ENCODE data around the gene GLUD2. TPM values are rescaled to one million over a fixed set of nuclear protein-coding genes. Genes with fewer than 3 reads are reported as not detected.
"Not testable (repeated sequence)": the region's sequence is repeated elsewhere in the genome, so short reads cannot be mapped to it uniquely, and the experiment has no call there.

GLUD2 gene
- 3.1 TPM for polyA plus RNA-seq (2012; ENCODE audit: insufficient read depth, insufficient read length, low read depth)

GRCh38 chrX:121047441-121048419 lies at the start of gene GLUD2:
Gene GLUD2, plus strand, starts transcription at chrX:121047610. Its CDS starts 75 bp downstream, at chrX:121047685.
- not testable (repeated sequence) for H3K9me3 ChIP-seq; H3K27me3 ChIP-seq; H3K4me3 ChIP-seq (ENCODE audit: low read depth, low read length); H3K4me1 ChIP-seq; H3K36me3 ChIP-seq; DNase-seq

GRCh38 chrX:120999413-120999812 lies 48.0 kb upstream of the GLUD2 start:
- TF ChIP-seq CTCF (IDR thresholded peaks at IDR 0.05; ENCODE audit: low read depth, low read length), result no peak

GRCh38 chrX:121000589-121000988 lies 46.8 kb upstream of the GLUD2 start:
- no peak for DNase-seq
- Histone ChIP-seq H3K27me3 (no peaks in the 10 kb centered on the region), H3K4me3 (ENCODE audit: low read depth, low read length) (no peak overlapping the region), H3K36me3 (no peaks in the 10 kb centered on the region), H3K9me3 (no peaks in the 10 kb centered on the region), H3K4me1 (no peaks in the 10 kb centered on the region)
- no peak for TF ChIP-seq CTCF (IDR thresholded peaks at IDR 0.05; ENCODE audit: low read depth, low read length)

More at GRCh38 chrX:120999413-120999812, 48.0 kb upstream of the GLUD2 start:
- H3K9me3 ChIP-seq, result no peaks in the 10 kb centered on the region
- H3K4me1 ChIP-seq, result no peaks in the 10 kb centered on the region
- DNase-seq, result no peak
- no peaks in the 10 kb centered on the region for H3K36me3 ChIP-seq
- H3K4me3 ChIP-seq (ENCODE audit: low read depth, low read length), result no peak overlapping the region
- H3K27me3 ChIP-seq, result no peaks in the 10 kb centered on the region

GRCh38 chrX:121008920-121009319 lies 38.5 kb upstream of the GLUD2 start:
- Histone ChIP-seq H3K36me3 (no peaks in the 10 kb centered on the region), H3K27me3 (no peaks in the 10 kb centered on the region), H3K4me1 (no peaks in the 10 kb centered on the region), H3K9me3 (no peaks in the 10 kb centered on the region), H3K4me3 (ENCODE audit: low read depth, low read length) (no peak overlapping the region)
- TF ChIP-seq CTCF (IDR thresholded peaks at IDR 0.05; ENCODE audit: low read depth, low read length), result no peak
- DNase-seq, result no peak

- no peak for TF ChIP-seq CTCF (IDR thresholded peaks at IDR 0.05; ENCODE audit: low read depth, low read length)
- H3K27me3 ChIP-seq, result no peaks in the 10 kb centered on the region
These were observed 37.6 kb upstream of the GLUD2 start for GRCh38 chrX:121009764-121010163.

GRCh38 chrX:121010218-121010617 lies 37.2 kb upstream of the GLUD2 start:
- H3K9me3 ChIP-seq, result no peaks in the 10 kb centered on the region
- no peak overlapping the region for H3K4me3 ChIP-seq (ENCODE audit: low read depth, low read length)
- H3K4me1 ChIP-seq, result no peaks in the 10 kb centered on the region
- no peak for DNase-seq
- no peaks in the 10 kb centered on the region for H3K27me3 ChIP-seq
- H3K36me3 ChIP-seq, result no peaks in the 10 kb centered on the region
- TF ChIP-seq CTCF (IDR thresholded peaks at IDR 0.05; ENCODE audit: low read depth, low read length), result no peak

More at GRCh38 chrX:121009764-121010163, 37.6 kb upstream of the GLUD2 start:
- Histone ChIP-seq H3K4me1 (no peaks in the 10 kb centered on the region), H3K4me3 (ENCODE audit: low read depth, low read length) (no peak overlapping the region), H3K9me3 (no peaks in the 10 kb centered on the region), H3K36me3 (no peaks in the 10 kb centered on the region)
- DNase-seq, result no peak

All from BE2C (cell line).